VCaP (cell line): Measurements from ENCODE around the gene DOK7.

Experiments used
- H3K27ac ChIP-seq: fragments of 450-650 bp; 2 replicates; pipeline ENCODE4 v1.5.1; 2017
- TF ChIP-seq, protein P1 (sequence below): fragments of 450-650 bp; conservative IDR thresholded peaks from 2 replicates; pipeline ENCODE4 v1.5.1; 2017; ENCODE audit warnings: mild to moderate bottlenecking, moderate library complexity

Gene DOK7

DNA sequence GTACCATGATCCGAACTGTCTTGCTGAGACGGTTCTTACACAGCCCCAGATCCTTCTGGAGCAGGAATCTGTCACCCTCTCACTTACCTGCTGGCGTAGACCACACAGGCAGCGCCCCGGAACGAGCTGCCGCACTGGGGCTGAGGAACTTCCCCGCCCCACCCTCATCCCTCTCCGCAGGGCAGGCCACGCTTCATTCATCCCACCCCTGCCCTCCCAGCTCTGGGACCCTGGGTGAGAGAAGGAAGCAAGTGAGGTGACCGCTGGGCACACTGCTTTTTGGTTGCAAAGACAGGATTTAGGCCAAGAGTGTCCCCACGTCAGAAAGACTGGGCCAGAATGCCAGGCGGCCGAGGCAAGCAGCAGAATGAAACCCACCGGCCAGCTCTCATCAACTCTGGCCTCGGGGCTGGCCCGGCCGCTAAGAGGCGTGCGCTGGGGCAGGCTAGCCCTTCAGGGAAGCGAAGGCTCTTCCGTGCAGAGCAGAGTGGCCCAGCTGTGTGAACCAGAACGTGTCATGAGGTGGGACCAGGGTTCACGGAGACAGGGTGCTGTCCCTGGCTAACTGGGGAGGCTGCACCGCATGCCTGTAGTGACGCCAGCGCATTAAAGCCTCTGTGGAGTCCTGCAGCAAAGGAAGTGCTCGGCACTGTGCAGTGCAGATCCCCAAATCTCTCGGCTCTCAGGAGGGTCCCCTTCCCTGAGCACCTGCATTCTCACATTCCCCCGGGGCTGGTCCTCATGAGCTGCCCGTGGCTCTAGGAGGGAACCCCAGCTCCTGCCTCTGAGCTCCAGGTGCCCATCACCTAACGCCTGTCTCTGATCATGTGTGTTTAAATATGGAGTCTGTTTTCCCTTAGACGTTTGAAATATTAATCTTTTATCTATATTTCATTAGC lies 62.7 kb downstream of the DOK7 start:
- TF ChIP-seq, protein P1, sequence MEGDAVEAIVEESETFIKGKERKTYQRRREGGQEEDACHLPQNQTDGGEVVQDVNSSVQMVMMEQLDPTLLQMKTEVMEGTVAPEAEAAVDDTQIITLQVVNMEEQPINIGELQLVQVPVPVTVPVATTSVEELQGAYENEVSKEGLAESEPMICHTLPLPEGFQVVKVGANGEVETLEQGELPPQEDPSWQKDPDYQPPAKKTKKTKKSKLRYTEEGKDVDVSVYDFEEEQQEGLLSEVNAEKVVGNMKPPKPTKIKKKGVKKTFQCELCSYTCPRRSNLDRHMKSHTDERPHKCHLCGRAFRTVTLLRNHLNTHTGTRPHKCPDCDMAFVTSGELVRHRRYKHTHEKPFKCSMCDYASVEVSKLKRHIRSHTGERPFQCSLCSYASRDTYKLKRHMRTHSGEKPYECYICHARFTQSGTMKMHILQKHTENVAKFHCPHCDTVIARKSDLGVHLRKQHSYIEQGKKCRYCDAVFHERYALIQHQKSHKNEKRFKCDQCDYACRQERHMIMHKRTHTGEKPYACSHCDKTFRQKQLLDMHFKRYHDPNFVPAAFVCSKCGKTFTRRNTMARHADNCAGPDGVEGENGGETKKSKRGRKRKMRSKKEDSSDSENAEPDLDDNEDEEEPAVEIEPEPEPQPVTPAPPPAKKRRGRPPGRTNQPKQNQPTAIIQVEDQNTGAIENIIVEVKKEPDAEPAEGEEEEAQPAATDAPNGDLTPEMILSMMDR: no peak
- H3K27ac ChIP-seq: no peak overlapping the region; the same call in 1 of the 2 replicates

DNA sequence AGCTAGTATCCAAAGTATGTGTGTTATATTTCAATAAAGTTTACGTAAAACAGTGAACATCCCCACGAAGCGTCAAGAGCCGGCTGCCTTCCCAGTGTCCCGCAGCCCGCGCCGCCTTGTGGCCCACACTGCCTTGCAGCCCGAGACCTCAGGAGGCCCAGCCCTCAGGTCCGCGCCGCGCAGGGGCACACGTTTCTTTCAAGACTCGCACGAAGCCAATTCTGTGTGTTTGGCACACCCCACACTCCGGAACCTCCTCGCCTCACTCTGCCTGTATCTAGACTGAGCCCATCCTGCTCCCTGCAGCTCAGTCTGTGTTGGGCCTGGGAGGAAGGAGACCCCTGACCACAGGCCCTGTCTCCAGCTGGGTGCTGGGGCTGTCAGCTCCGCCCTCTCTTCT lies 63.4 kb downstream of the DOK7 start:
- TF ChIP-seq, protein P1: no peak
- H3K27ac ChIP-seq: no peak overlapping the region

DNA sequence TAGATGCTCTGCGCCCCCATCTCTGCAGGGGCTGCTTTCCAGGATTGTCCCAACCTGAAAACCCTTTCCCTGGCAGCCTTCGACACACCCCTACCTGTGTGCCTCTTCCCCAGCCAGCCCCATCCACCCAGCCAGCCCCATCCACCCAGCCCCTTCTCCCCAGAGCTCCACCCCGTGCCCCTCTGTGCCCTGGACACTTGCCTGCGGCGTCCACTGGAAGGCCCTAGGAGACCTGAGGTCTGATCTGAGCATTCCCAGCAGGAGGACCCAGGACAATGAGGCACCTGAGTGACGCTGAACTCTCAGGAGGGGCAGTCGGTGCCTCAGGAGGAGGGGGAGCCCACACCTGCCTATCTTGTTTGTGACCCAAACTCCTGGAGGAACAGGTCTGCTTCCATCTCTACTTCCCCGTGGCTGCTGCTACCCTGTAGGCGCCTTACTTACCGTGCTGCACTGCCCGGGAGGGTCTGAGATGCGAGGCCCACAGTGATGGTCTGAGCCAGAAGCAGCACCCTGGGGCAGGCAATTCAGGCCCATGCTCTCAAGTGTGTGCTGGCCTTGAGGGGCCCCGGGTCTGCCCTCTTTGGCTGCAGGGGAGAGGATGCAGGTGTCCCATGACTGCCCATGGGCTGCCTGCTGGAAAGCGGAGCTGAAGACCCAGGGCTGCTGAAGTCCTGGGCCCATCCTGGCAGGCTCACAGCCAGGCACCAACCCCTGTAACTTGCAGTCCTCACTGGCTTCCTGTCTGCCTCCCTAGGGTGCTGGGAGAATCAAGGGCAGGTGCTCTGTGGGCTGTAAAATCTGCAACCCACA lies 64.2 kb downstream of the DOK7 start:
- TF ChIP-seq, protein P1: no peak

DNA sequence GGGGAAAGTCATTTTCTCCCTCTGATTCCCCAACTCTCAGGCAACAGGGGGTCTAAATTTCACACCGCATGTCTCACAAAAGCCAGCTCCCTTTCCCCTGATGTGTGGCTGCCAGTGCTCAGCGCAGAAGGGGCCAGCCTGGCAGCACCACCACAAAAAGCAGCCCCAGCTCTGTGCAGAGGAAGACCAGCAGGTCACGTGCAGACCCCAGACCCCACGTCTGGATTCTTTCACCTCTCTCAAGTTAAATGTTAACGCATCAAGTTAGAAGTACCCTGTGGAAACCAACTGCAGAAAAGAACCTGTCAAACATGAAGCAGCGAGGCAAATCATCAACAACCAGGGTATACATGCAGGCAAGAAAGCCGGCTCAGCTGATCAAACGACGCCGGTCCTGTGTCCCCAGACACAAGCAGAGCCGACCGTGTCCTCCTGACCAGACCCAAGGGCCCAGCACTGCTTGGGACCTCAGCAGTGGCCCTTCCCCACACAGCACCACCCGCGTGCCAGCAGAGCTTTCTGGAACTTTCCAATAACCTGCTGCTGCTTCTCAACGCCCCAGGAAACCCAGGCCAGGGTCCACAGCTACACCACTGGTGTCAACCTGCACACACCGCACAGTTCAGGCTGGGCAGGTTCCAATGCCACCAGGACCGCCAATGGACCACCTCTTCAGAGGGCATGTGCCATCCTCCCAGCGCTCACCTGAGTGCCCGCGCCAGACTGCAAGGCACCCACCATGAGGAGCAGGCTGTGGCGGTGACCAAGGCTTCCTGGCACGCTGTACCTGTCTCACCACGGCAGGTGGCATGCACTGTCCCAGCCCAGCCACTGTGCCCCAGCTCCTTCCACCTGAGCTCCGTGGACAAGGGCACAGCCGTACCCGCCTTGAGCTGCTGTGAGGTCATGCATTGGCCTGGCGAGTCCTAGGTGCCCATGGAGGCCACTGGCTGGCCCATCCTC lies 65.1 kb downstream of the DOK7 start:
- H3K27ac ChIP-seq: no peak overlapping the region
- TF ChIP-seq, protein P1: no peak

More for the DNA sequence above, 64.2 kb downstream of the DOK7 start:
- H3K27ac ChIP-seq: no peak overlapping the region

DNA sequence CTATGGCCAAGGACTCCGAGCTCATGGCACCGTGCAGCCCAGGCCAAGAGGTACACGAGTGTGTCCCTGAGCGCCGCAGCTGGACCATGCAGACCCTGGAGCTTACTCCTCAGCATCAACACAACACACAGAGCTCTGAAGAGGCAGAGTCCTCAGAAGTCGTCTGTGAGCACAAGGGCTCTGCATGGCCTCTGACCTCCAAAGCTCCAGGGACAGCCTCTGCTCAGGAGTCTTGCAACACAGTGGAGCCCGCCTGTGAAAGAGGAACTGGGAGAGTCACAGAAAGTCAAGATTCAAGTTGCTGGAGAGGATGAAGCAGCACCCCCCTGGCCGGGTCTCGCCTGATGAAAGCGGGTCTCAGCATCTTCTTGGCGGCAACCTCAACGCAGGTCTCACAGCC lies 66.3 kb downstream of the DOK7 start:
- no peak overlapping the region for H3K27ac ChIP-seq
- TF ChIP-seq, protein P1: no peak

DNA sequence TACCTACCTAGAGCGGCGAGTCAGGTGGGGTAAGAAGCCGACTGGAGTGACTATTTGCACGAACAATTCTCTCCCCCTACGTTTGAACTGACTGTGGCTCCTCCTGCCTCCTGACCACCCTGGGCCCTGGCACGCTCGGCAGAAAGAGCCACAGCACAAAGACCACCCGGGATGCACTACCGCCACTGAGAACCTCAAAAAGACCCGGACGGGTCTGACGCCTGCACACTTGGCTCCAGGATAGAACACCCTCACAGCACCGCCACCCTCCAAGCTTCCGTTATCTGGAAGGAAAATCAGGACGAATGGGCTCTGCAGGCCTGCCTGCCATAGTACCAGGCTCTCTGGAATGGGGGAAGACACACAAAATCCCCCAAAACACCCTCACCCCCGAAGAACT lies 66.9 kb downstream of the DOK7 start:
- H3K27ac ChIP-seq: no peak overlapping the region
- TF ChIP-seq, protein P1: no peak
